ENCODE results near the gene SLC39A11.

The SLC39A11 gene

GRCh38 chr17:72667096-72668063, 425.1 kb downstream of the SLC39A11 start:
- DNase-seq (ENCODE audit: low read depth in 3 of 3, low spot score in 1 of 3), result no peak

DNA sequence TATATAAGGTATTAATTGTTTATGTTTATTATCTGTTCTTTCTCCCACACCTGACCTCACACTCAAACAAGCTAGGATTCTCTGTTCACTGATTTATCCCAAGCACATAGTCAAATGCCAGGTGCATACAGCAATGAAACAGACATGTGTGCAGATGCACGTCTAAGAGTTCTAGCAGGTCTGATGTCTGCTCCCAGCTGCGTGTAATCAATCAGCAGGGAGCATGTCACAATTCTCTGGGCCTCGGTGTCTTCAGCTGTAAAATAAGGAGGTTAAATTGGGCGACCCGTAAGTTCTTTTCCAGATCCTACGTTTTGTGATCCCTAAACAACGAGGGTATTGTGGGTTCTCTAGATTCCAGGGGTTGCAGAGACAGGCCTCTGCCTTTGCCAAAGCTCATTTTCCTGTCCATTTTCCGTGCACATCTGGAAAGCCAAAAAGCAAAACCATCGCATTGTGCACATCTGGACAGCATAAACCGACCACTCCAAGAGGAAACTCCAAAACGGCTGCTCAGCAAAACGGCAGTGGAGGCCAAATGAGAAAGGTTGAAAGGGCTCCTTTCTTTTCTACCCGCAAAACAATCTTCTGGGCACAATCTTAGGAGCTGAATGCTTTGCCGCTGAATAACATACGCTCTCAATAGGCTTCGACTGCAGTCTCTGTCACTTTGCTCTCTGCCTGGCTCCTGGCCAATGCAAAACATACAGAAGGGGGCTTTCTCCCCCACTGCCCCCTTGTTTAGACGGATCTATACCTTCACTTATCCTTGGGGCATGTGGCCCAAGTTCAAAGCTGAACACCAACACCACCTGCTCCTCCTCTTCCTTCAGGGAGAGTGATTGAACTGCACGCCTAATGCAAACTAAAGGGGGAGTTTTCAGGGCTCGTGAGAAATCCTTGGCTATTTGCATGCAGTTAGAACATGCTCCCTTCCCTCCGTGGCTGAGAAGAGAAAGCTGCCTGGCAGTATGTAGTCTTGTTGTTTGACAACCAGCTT, 426.3 kb downstream of the SLC39A11 start:
- no peak for DNase-seq (ENCODE audit: low read depth in 3 of 3, low spot score in 1 of 3)

GRCh38 chr17:72662827-72663190, 429.7 kb downstream of the SLC39A11 start:
- no peak for DNase-seq (ENCODE audit: low read depth in 3 of 3, low spot score in 1 of 3)

DNA sequence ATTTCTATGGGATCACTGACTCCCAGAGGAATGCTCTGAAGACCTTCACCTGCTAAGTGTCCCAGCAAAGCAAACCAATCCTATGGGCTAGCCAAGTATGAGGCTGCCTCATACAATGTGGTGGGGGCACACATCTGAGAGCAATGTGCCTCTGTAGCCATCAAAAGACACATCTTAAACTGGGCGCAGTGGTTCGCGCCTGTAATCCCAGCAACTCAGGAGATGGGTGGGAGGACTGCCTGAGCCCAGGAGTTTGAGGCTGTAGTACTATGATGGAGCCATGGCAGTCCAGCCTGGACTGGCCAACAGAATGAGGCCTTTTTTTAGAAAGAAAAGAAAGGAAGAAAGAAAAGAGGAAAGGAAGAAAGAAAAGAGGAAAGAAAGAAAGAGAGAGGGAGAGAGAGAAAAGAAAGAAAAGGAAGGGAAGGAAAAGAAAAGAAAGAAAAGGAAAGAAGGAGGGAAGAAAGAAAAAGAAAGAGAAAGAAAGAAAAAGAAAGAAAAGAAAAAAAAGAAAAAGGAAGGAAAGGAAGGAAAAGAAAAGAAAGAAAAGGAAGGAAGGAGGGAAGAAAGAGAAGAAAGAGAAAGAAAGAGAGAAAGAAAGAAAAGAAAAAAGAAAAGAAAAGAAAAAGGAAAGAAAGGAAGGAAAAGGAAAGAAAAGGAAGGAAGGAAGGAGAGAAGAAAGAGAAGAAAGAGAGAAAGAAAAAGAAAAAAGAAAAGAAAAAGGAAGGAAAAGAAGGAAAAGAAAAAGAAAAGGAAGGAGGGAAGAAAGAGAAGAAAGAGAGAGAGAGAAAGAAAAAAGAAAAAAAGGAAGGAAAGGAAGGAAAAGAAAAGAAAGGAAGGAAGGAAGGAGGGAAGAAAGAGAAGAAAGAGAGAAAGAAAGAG, 430.3 kb downstream of the SLC39A11 start:
- no peak for DNase-seq (ENCODE audit: low read depth in 3 of 3, low spot score in 1 of 3)

DNA sequence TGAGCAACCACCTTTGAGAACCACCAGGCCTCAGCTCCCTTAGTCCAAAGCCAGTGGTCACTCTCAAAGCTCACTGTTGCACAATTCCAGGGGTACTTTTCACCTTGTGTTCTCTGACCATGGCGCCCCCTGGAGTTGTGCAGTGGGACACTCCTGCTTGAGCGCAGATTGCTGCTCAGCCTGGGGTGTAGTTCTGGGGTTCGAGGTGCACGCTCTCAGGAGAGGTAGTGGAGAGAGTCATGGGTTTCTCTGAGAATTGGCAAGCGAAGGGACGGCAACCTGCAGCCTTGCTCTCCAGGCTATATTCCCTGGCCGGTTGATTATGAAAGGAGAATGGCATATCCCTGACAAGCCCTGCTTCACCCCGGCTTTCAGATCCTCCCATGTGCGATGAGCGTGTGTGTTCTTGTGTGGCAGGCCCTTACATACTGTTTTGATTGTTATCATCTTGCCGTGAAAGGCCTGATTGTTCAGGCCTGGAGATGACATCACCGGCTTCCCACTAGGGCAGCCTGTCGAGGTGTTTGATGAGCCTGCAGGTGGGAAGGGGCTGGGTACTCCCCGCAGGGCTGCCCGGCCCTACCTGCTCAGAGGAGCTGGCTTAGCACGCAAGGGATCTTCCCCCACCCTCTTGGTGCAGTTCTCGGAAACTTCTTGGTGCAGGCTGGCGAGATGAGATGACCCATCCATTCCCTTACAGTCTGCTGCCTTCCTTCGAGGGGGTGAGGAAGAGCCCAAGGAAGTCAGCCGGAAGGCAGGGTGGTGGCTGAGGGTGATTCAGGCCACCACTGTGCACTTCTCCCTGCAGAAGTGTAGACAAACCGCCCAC, 431.2 kb downstream of the SLC39A11 start:
- no peak for DNase-seq (ENCODE audit: low read depth in 3 of 3, low spot score in 1 of 3)

DNA sequence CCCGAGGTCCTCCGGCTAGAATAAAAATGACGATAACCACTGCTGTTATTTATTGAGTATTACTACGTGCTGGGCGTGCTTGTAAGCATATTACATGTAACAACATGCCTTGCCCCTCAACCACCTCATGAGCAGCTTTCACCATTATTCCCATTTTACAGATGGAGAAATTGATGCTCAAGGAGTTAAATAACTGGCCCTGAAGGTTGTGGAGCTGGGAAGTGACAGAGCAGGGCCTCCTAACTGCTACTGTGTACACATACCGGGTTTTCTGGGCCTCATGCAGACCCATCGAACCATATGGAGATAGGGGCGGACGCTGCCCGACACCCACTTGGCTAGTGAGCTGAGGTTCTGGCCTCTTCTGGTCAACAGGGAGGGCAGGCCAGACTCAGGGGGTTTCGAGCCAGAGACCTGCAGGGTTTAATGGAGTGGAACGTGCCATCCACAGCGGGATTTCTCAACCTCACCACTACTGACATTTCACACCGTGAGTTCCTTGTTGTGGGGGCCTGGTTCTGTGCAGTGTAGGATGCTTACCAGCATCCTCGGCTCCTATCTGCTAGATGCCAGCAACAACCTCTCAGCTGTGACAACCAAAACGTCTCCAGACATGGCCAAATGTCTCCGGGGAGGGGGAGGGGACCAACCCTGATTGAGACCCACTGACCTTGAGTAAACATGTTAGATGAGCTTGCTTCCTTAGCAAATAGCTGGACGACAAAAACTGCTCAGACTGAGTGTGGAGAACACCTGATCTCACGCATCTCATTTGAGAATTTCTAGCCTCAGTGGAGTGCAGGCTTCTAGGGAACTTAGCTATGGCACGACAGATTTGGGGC, 432.0 kb downstream of the SLC39A11 start:
- DNase-seq (ENCODE audit: low read depth in 3 of 3, low spot score in 1 of 3), result no peak

DNA sequence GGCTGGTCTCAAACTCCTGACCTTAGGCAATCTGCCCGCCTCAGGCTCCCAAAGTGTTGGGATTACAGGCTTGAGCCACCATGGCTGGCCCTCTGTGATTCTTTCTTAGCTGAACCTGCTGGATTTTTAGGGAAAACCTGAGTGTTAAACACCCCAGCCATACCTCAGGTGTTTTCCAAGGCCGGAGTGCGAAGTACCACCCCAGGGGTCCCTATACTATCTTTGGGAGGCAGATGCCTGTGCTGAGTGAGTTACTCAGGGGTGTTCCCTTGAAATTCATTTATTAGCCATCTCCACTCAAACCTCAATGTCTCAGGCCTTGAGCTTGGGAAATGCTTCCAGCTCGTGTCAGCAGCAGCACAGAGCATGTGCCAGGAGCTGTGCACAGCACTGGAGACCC, 432.7 kb downstream of the SLC39A11 start:
- no peak for DNase-seq (ENCODE audit: low read depth in 3 of 3, low spot score in 1 of 3)

- DNase-seq (ENCODE audit: low read depth in 3 of 3, low spot score in 1 of 3), result no peak
These were observed 433.8 kb downstream of the SLC39A11 start for GRCh38 chr17:72658675-72659074.

DNA sequence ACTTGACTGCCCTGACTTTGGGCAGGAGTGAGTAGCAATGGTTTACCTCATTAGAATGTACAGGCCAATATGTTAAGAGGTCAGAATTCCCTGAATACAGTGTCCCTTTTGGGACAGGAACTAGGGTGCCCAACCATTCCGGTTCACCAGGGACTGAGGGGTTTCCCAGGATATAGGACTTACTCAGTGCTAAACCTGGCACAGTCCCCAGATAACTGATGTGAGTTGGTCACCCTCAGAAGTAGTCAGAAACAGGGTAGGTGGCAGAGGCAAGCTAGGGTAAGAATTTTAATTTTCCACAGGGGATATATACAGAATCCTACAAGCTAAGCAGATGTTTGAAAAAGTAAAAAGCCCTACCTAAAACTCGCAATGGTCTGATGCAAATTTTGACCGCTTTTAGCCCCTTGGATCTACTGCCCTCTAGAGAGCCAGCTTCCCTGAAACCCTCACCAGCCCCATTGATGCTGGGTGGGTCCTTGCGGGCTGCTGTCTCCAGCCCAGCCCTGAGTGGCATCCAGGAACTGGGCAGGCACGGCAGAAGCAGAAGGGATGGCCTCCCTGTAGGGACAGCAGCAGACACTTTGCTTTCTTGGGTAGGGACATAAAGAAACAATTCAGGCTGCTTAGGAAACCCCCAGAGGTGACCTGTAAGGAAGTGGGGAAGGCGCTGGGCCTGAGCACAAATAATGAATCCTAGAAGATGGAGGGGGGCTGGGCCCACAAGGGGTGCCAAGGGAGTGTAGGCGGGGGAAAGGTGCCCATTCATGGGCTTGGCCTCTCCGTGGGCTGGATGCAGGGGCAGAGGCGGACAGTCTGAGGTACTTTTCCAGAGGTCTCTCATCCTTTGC, 434.8 kb downstream of the SLC39A11 start:
- DNase-seq (ENCODE audit: low read depth in 3 of 3, low spot score in 1 of 3), result no peak

- no peak for DNase-seq (ENCODE audit: low read depth in 3 of 3, low spot score in 1 of 3)
These were observed 436.2 kb downstream of the SLC39A11 start for GRCh38 chr17:72656130-72656763.

GRCh38 chr17:72654706-72655105, 437.8 kb downstream of the SLC39A11 start:
- no peak for DNase-seq (ENCODE audit: low read depth in 3 of 3, low spot score in 1 of 3)

DNA sequence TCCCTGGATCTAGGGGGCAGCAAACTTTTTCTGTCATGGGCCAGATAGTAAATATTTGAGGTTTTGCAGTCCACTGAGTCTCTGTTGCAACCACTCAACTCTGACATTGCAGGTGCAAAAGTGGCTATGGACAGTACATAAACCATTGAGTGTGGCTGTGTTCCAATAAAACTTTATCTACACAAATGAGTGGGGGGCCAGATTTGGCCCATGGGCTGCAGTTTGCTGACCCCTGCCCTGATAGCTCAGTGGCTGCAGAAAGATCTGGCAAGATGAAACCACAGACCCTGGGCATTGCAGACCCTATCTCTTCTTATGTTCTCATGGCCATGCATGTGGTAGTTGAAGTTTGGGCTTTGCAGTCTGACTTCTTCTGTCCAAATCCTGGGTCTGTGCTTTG, 440.5 kb downstream of the SLC39A11 start:
- DNase-seq (ENCODE audit: low read depth in 3 of 3, low spot score in 1 of 3), result no peak

- no peak for DNase-seq (ENCODE audit: low read depth in 3 of 3, low spot score in 1 of 3)
These were observed 443.8 kb downstream of the SLC39A11 start for GRCh38 chr17:72648702-72649101.

- DNase-seq (ENCODE audit: low read depth in 3 of 3, low spot score in 1 of 3), result no peak
These were observed 446.3 kb downstream of the SLC39A11 start for GRCh38 chr17:72646176-72646575.

DNA sequence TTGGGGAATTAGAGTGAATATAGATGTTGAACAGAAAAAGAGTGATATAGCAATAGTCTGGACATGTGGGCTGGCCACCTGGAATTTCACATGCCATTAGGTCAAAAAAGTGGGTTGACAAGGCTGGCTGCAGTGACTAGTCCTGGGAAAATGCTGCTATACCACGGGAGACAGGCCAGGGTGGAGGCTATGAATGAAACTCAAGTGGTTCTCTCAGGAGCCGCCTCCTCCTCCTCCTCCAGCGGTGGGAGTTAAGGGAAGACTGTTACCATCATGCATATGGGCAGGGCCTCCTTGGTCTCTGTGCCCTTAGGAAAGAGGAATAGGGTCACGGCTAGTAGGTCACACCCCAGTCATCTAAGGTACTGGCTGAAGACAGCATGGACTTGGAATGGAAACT, 448.0 kb downstream of the SLC39A11 start:
- DNase-seq (ENCODE audit: low read depth in 3 of 3, low spot score in 1 of 3), result no peak

DNA sequence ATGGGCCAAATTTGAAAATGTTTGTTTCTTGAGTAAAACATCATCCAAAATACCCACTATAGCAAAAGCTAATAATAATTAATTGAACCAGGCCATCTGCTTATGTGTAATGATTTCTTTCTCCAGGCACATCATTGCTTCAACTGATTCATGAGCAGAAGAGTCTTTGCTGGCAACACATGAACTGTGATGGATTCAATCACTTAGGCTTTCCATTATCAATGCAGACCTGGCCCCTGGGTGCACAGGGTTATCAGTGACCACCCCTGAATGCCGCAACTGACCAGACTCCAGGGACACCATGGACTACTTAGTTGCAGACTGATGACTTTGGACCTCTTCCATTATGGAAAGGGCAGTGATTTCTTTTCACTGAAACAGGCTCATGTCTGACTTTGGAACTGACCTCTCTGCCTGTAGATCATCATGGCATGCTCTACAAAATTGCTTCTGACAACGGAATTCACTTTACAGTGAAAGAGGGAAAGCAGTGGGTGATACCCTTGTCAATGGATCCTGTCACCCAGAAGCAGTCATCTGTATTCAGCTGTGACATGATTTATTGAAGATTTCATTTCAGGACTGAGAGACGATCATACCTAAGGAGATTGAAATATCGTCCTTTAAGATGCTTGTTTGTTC, 448.8 kb downstream of the SLC39A11 start:
- no peak for DNase-seq (ENCODE audit: low read depth in 3 of 3, low spot score in 1 of 3)

GRCh38 chr17:72642720-72643119, 449.8 kb downstream of the SLC39A11 start:
- no peak for DNase-seq (ENCODE audit: low read depth in 3 of 3, low spot score in 1 of 3)

All from stimulated activated CD4-positive, alpha-beta T cell treated with anti-CD3 and anti-CD28 coated beads, TNF-alpha, amount 100 ng/mL, for 1 hour (primary cell).